ENCODE measurements around the gene TUBB2A.
"Not testable (repeated sequence)": the region's sequence is repeated elsewhere in the genome, so short reads cannot be mapped to it uniquely, and the experiment has no call there.

DNA sequence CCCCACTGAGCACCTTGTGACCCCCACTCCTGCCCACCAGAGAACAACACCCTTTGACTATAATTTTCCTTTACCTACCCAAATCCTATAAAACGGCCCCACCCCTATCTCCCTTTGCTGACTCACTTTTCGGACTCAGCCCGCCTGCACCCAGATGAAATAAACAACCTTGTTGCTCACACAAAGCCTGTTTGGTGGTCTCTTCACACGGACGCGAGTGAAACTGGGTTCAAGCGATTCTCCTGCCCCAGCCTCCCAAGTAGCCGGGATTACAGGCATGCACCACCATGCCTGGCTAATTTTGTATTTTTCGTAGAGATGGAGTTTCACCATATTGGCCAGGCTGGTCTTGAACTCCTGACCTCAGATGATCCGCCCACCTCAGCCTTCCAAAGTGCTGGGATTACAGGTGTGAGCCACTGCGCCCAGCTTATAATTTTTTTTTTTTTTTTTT, 16.3 kb upstream of the TUBB2A start:
- TF ChIP-seq, protein P1, sequence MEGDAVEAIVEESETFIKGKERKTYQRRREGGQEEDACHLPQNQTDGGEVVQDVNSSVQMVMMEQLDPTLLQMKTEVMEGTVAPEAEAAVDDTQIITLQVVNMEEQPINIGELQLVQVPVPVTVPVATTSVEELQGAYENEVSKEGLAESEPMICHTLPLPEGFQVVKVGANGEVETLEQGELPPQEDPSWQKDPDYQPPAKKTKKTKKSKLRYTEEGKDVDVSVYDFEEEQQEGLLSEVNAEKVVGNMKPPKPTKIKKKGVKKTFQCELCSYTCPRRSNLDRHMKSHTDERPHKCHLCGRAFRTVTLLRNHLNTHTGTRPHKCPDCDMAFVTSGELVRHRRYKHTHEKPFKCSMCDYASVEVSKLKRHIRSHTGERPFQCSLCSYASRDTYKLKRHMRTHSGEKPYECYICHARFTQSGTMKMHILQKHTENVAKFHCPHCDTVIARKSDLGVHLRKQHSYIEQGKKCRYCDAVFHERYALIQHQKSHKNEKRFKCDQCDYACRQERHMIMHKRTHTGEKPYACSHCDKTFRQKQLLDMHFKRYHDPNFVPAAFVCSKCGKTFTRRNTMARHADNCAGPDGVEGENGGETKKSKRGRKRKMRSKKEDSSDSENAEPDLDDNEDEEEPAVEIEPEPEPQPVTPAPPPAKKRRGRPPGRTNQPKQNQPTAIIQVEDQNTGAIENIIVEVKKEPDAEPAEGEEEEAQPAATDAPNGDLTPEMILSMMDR (IDR thresholded peaks at IDR 0.05) = not testable (repeated sequence)
- TF ChIP-seq ZFX (IDR thresholded peaks at IDR 0.05; ENCODE audit: borderline replicate concordance) = not testable (repeated sequence)

Measured in 22Rv1 (cell line).